Activated B cell treated with CpG ODN at 0.5 μM for 24 hours (primary cell): ENCODE data around the gene AKAP1. TPM values are rescaled to one million over a fixed set of nuclear protein-coding genes. Genes with fewer than 3 reads are reported as not detected.

Experiments
- ATAC-seq: fragments of 200-7000 bp; cut with Tn5 transposase; one replicate; pipeline ENCODE4 v1.10.0; 2021; ENCODE audit warnings: low read depth, mild to moderate bottlenecking, moderate library complexity
- CTCF ChIA-PET: fragments of 350-600 bp; sonication (Branson Sonifier 250); formaldehyde crosslinking; loops from one replicate; lab custom pipeline; 2021; ENCODE audit warnings: antibody characterized with exemption; lab: Charles Lee
- POLR2A ChIA-PET: fragments of 350-600 bp; sonication (Branson Sonifier 250); formaldehyde crosslinking; loops from one replicate; lab custom pipeline; 2021; ENCODE audit warnings: antibody characterized with exemption; lab: Charles Lee
- DNase-seq: peaks from one replicate; pipeline ENCODE4 v3.0.0; 2022
- H3K27ac Mint-ChIP-seq: one replicate; pipeline ENCODE4 v1.8.0; 2020; ENCODE audit warnings: mixed read lengths
- H3K27me3 Mint-ChIP-seq: one replicate; pipeline ENCODE4 v1.8.0; 2021; ENCODE audit warnings: mixed read lengths
- H3K36me3 Mint-ChIP-seq: one replicate; pipeline ENCODE4 v1.8.0; 2021; ENCODE audit warnings: low read depth, mixed read lengths
- H3K4me1 Mint-ChIP-seq: one replicate; pipeline ENCODE4 v1.8.0; 2021; ENCODE audit warnings: mixed read lengths
- H3K4me3 Mint-ChIP-seq: one replicate; pipeline ENCODE4 v1.8.0; 2020; ENCODE audit warnings: mild to moderate bottlenecking, mixed read lengths
- H3K9me3 Mint-ChIP-seq: one replicate; pipeline ENCODE4 v1.8.0; 2020; ENCODE audit warnings: mixed read lengths
- intact Hi-C: fragments of 100-400 bp; cut with micrococcal nuclease; formaldehyde crosslinking; loops from one replicate; pipeline ENCODE4 v1.15.1; 2024
- total RNA-seq: library from RNA; stranded (reverse); gene quantifications from 2 replicates; pipeline ENCODE4 v1.2.3, GENCODE V29; 2022
- TF ChIP-seq, protein P1 (sequence below): fragments of 200-600 bp; IDR thresholded peaks from one replicate; pipeline ENCODE4 v1.8.0; 2022; ENCODE audit warnings: antibody characterized with exemption, mild to moderate bottlenecking

The AKAP1 gene
- total RNA-seq, 1 donor from 2014 or later = 22.5 TPM

DNA sequence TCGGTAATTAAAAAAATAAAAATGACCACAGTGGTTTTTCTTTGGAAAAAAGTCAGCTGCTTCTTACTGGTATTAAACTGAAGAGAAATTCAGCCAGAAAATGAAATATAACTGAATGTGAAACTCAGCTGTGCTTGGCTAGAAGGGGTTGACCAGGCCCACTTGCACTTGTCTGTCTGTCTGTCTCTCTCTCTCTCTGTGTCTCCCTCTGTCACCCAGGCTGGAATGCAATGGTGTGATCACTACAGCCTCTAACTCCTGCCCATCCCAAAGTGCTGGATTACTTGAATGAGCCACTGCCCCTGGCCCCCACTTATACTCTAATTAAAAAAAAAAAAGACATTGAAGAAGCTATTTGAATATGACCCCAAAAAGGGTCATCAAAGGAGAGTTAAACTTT lies 17.3 kb upstream of the AKAP1 start:
- ATAC-seq = no peak
- no peaks in the 10 kb centered on the region for H3K9me3 Mint-ChIP-seq
- intact Hi-C loops = no loop called here
- peaks cover 11% of the 10 kb centered on the region for H3K27me3 Mint-ChIP-seq
- no peak overlapping the region for H3K27ac Mint-ChIP-seq
- ChIA-PET POLR2A (no interaction called here), CTCF (no interaction called here)
- no peak overlapping the region for H3K4me3 Mint-ChIP-seq
- H3K4me1 Mint-ChIP-seq = no peaks in the 10 kb centered on the region
- H3K36me3 Mint-ChIP-seq = no peaks in the 10 kb centered on the region
- TF ChIP-seq, protein P1, sequence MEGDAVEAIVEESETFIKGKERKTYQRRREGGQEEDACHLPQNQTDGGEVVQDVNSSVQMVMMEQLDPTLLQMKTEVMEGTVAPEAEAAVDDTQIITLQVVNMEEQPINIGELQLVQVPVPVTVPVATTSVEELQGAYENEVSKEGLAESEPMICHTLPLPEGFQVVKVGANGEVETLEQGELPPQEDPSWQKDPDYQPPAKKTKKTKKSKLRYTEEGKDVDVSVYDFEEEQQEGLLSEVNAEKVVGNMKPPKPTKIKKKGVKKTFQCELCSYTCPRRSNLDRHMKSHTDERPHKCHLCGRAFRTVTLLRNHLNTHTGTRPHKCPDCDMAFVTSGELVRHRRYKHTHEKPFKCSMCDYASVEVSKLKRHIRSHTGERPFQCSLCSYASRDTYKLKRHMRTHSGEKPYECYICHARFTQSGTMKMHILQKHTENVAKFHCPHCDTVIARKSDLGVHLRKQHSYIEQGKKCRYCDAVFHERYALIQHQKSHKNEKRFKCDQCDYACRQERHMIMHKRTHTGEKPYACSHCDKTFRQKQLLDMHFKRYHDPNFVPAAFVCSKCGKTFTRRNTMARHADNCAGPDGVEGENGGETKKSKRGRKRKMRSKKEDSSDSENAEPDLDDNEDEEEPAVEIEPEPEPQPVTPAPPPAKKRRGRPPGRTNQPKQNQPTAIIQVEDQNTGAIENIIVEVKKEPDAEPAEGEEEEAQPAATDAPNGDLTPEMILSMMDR = no peak
- DNase-seq = no peak

DNA sequence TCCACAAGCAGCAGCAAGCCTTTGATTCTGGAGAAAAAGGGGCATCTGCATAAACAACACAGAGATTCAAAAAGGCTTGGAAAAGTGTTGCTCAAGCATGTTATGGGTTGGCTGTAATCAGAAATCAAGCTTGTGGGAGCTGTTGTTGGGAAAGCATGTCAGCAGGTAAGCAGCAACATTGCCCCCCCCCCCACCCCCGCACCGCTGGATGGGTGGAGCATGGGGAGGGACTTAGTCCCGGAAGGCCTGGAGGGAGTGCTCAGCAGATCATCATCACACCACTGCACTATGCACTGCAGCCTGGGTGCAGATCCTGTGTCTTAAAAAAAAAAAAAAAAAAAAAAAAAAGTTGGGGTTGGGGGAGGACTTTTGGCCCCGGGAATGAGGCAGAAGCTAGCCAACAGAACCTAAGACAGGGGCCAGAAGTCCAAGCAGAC lies 16.8 kb upstream of the AKAP1 start:
- intact Hi-C loops = no loop called here
- no peak for DNase-seq
- ATAC-seq = no peak
- H3K9me3 Mint-ChIP-seq = no peaks in the 10 kb centered on the region
- ChIA-PET CTCF (no interaction called here), POLR2A (no interaction called here)
- H3K27me3 Mint-ChIP-seq = peaks cover 11% of the 10 kb centered on the region
- H3K4me3 Mint-ChIP-seq = no peak overlapping the region
- no peaks in the 10 kb centered on the region for H3K4me1 Mint-ChIP-seq
- H3K27ac Mint-ChIP-seq = no peak overlapping the region
- H3K36me3 Mint-ChIP-seq = no peaks in the 10 kb centered on the region
- TF ChIP-seq, protein P1 = no peak

DNA sequence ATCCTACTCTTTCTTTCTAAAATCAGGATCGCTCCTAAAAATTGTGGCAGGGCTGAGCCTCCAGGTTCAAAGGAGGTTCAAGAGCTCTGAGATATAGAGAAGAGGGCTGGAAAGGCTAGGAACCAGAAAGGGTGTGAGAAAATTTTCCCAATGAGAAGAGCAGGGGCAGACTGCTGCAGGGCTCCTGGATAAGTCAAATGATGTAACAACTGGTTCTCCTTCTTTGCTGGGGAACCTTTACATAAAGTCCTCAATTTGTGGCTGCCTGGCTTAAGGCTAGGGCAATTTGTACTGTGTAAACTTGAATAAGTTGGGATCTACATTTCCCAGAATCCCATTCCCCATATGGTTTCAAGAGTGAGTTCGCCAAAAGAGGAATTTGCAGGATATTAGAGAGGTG lies 16.3 kb upstream of the AKAP1 start:
- Mint-ChIP-seq H3K4me3 (no peak overlapping the region), H3K27ac (no peak overlapping the region), H3K9me3 (no peaks in the 10 kb centered on the region), H3K4me1 (no peaks in the 10 kb centered on the region), H3K36me3 (no peaks in the 10 kb centered on the region), H3K27me3 (peaks cover 6% of the 10 kb centered on the region)
- intact Hi-C loops = no loop called here
- no peak for ATAC-seq
- TF ChIP-seq, protein P1 = no peak
- CTCF ChIA-PET = no interaction called here
- POLR2A ChIA-PET = no interaction called here
- DNase-seq = no peak

DNA sequence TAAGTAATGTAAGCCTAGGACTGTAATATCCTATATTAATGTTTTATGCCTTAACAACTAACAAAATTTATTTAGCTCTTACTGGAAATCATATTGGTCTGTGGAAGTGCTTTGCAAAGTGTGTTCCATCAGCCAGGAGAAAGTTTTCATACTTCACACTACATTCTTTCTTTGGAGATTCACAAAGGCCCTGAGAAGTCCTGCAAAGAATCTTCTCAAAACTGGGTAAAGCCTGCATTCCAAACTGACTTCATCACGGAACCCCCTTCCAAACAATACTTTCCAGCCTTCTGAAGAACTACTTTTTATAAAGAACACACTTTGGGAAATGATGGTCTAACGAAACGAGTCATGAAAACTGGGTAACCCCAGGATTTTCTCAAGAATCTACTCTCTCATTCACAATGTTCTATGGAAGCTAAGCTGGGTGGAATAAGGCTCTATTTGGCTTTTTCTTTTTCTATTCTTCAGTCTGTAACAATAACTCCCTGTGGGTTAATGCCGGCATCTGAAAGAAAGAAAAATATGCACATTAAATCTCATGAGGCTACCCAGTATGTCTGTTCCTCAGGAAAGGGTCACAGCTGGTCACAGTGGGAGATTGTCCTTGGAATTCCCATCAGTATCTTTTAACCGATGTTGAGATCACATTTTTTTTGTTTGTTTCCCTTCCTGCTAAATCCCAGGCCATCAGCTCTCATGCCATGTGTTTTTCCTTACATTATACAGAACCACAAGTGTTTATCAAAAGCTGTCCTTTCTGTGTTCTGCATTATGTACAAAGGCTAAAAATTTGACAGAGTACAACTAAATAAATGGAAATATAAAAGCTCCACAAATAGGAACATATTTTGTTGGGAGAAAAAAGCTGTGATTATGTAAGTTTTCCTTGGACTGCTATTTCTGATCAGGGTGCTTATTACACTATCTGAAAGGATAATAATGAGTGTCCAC lies 12.8 kb upstream of the AKAP1 start:
- TF ChIP-seq, protein P1 = no peak
- ChIA-PET POLR2A (interaction anchor here (0.6 to 1.1 kb wide), 2 partner anchors 12 to 86 kb away, joined by 4 read pairs; no protein-coding TSS in a partner anchor), CTCF (no interaction called here)
- peaks cover 5% of the 10 kb centered on the region for H3K27me3 Mint-ChIP-seq
- H3K9me3 Mint-ChIP-seq = no peaks in the 10 kb centered on the region
- DNase-seq (no peak), ATAC-seq (no peak)
- intact Hi-C loops = no loop called here
- peaks cover 2% of the 10 kb centered on the region for H3K4me1 Mint-ChIP-seq
- no peak overlapping the region for H3K4me3 Mint-ChIP-seq
- no peaks in the 10 kb centered on the region for H3K36me3 Mint-ChIP-seq
- no peak overlapping the region for H3K27ac Mint-ChIP-seq

DNA sequence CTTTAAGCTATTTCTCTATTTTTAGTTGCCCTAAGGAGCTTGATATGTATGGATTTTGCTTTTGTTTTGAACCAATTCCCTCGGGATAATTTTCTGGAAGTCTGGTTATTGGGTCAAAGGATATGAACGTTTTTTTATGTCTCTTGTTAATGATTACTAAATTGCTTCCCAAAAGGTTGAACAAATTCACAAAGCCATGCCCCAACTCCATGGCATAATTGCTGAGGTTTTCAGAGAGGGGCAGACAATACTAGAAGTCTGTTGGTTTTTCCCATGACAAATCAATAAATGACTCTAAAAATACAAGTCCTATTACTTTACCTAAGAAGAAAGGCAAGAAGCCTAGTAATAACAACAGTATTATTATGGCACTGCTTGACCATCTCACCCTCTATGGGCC lies 11.4 kb upstream of the AKAP1 start:
- Mint-ChIP-seq H3K4me1 (peaks cover 2% of the 10 kb centered on the region), H3K36me3 (no peaks in the 10 kb centered on the region), H3K27ac (no peak overlapping the region), H3K4me3 (no peak overlapping the region), H3K9me3 (no peaks in the 10 kb centered on the region), H3K27me3 (peaks cover 5% of the 10 kb centered on the region)
- TF ChIP-seq, protein P1 = no peak
- DNase-seq (no peak), ATAC-seq (no peak)
- intact Hi-C loops = no loop called here
- POLR2A ChIA-PET = no interaction called here
- CTCF ChIA-PET = interaction anchor here (0.6 kb wide), 1 partner anchor 90 kb away, joined by 3 read pairs; no protein-coding TSS in a partner anchor
